Measurements from ENCODE around the gene TCF23. TPM values are rescaled to one million over a fixed set of nuclear protein-coding genes. Genes with fewer than 3 reads are reported as not detected.

TCF23 gene
- total RNA-seq, 1 experiment from 2014 or later: not detected

- H3K36me3 ChIP-seq (ENCODE audit: insufficient read depth, low read length, poor library complexity, severe bottlenecking): peaks cover 90% of the 10 kb centered on the region
Measured at GRCh38 chr2:27204566-27204965, 55.8 kb downstream of the TCF23 start.

DNA sequence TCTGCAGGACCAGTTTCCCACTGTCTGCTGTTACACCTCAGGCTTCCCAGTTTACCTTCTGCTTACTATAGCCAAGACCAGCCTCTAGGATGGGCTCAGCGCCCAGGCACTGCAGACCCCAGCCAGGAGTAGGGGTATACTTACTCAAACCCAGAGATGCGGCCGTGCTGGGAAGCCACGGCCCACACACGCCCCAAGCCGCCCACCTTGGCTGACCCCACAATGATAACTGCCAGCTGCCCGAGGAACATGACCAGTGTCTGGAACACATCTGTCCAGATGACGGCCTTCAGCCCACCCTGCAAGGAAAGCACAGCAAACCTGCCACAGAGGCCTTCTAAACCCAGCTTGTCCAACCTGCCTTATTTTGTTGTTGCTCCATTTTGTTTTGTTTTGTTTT is 56.4 kb downstream of the TCF23 start:
- intact Hi-C loops (cut with micrococcal nuclease; ENCODE audit: unreplicated experiment): no loop called here
- Histone ChIP-seq H3K36me3 (ENCODE audit: insufficient read depth, low read length, poor library complexity, severe bottlenecking) (peaks cover 84% of the 10 kb centered on the region), H3K9me3 (ENCODE audit: low read depth, low read length, poor library complexity, severe bottlenecking) (no peaks in the 10 kb centered on the region), H3K27me3 (replicated peaks; ENCODE audit: insufficient read depth, low read depth, low read length, poor library complexity) (no peaks in the 10 kb centered on the region), H3K4me3 (ENCODE audit: low read depth, low read length, poor library complexity, severe bottlenecking) (no peak overlapping the region), H3K4me1 (ENCODE audit: insufficient read depth, low read length, poor library complexity, severe bottlenecking) (peaks cover 42% of the 10 kb centered on the region), H3K27ac (ENCODE audit: low read depth, low read length, poor library complexity, severe bottlenecking) (peak overlapping the region; percentile 39)
- ChIA-PET POLR2A (ENCODE audit: low non-redundant PET) (no interaction called here), CTCF (no interaction called here)
- TF ChIP-seq, protein P1, sequence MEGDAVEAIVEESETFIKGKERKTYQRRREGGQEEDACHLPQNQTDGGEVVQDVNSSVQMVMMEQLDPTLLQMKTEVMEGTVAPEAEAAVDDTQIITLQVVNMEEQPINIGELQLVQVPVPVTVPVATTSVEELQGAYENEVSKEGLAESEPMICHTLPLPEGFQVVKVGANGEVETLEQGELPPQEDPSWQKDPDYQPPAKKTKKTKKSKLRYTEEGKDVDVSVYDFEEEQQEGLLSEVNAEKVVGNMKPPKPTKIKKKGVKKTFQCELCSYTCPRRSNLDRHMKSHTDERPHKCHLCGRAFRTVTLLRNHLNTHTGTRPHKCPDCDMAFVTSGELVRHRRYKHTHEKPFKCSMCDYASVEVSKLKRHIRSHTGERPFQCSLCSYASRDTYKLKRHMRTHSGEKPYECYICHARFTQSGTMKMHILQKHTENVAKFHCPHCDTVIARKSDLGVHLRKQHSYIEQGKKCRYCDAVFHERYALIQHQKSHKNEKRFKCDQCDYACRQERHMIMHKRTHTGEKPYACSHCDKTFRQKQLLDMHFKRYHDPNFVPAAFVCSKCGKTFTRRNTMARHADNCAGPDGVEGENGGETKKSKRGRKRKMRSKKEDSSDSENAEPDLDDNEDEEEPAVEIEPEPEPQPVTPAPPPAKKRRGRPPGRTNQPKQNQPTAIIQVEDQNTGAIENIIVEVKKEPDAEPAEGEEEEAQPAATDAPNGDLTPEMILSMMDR (conservative IDR thresholded peaks at IDR 0.05; ENCODE audit: low read depth, low read length): no peak
- TF ChIP-seq EZH2 (IDR thresholded peaks at IDR 0.05; ENCODE audit: borderline replicate concordance, low read depth, low read length, poor library complexity, severe bottlenecking): no peak
- no peak for DNase-seq (ENCODE audit: low spot score)
- no TSS peak for BruUV-seq (replicated peaks)

More at GRCh38 chr2:27204566-27204965, 55.8 kb downstream of the TCF23 start:
- TF ChIP-seq, protein P1 (conservative IDR thresholded peaks at IDR 0.05; ENCODE audit: low read depth, low read length): no peak
- no peak for TF ChIP-seq EZH2 (IDR thresholded peaks at IDR 0.05; ENCODE audit: borderline replicate concordance, low read depth, low read length, poor library complexity, severe bottlenecking)
- Histone ChIP-seq H3K4me1 (ENCODE audit: insufficient read depth, low read length, poor library complexity, severe bottlenecking) (peaks cover 37% of the 10 kb centered on the region), H3K9me3 (ENCODE audit: low read depth, low read length, poor library complexity, severe bottlenecking) (no peaks in the 10 kb centered on the region), H3K27me3 (replicated peaks; ENCODE audit: insufficient read depth, low read depth, low read length, poor library complexity) (no peaks in the 10 kb centered on the region), H3K4me3 (ENCODE audit: low read depth, low read length, poor library complexity, severe bottlenecking) (no peak overlapping the region), H3K27ac (ENCODE audit: low read depth, low read length, poor library complexity, severe bottlenecking) (no peak overlapping the region)
- BruUV-seq (replicated peaks): no TSS peak
- POLR2A ChIA-PET (ENCODE audit: low non-redundant PET): no interaction called here
- CTCF ChIA-PET: no interaction called here
- DNase-seq (ENCODE audit: low spot score): no peak
- intact Hi-C loops (cut with micrococcal nuclease; ENCODE audit: unreplicated experiment): no loop called here

DNA sequence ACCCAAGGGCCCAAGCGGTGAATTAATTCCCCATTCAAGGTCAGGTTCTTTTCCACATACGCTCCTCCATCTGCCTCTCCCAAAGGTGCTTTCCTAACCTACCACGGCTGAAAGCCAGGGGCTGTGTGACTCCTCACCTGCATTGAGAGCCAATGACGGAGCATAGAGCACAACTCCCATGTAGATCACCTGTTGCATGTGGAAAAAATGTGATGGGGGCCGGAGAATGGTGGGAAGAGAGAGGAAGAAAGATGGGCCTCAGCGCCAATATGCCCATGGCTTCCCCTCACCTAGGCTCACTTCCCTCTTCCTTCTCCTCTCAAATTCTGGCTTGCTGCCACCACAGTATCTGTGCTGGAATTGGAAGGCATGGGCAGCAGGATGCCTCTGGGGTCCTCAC is 57.5 kb downstream of the TCF23 start:
- no peaks in the 10 kb centered on the region for H3K9me3 ChIP-seq (ENCODE audit: low read depth, low read length, poor library complexity, severe bottlenecking)
- BruUV-seq (replicated peaks): no TSS peak
- H3K4me1 ChIP-seq (ENCODE audit: insufficient read depth, low read length, poor library complexity, severe bottlenecking): peaks cover 42% of the 10 kb centered on the region
- intact Hi-C loops (cut with micrococcal nuclease; ENCODE audit: unreplicated experiment): no loop called here
- POLR2A ChIA-PET (ENCODE audit: low non-redundant PET): no interaction called here
- TF ChIP-seq, protein P1 (conservative IDR thresholded peaks at IDR 0.05; ENCODE audit: low read depth, low read length): no peak
- TF ChIP-seq EZH2 (IDR thresholded peaks at IDR 0.05; ENCODE audit: borderline replicate concordance, low read depth, low read length, poor library complexity, severe bottlenecking): no peak
- H3K36me3 ChIP-seq (ENCODE audit: insufficient read depth, low read length, poor library complexity, severe bottlenecking): peaks cover 72% of the 10 kb centered on the region
- CTCF ChIA-PET: no interaction called here
- H3K4me3 ChIP-seq (ENCODE audit: low read depth, low read length, poor library complexity, severe bottlenecking): peak overlapping the region; percentile 72
- DNase-seq (ENCODE audit: low spot score): no peak
- no peaks in the 10 kb centered on the region for H3K27me3 ChIP-seq (replicated peaks; ENCODE audit: insufficient read depth, low read depth, low read length, poor library complexity)
- H3K27ac ChIP-seq (ENCODE audit: low read depth, low read length, poor library complexity, severe bottlenecking): peak overlapping the region; percentile 39

Other genes with a start within 250 kb of the TCF23 start
- gene MAPRE3, start 178.4 kb upstream of the TCF23 start, total RNA-seq (2021): 8.4 and 9.0 TPM in 2 replicates
- gene TMEM214, start 116.0 kb upstream of the TCF23 start, total RNA-seq (2021): 76.7 and 77.8 TPM in 2 replicates
- 64.1 and 72.8 TPM in 2 replicates for gene AGBL5, start 97.3 kb upstream of the TCF23 start, total RNA-seq (2021)
- gene OST4, start 77.3 kb upstream of the TCF23 start, total RNA-seq (2021): 235 and 237 TPM in 2 replicates
- 31.0 and 46.8 TPM in 2 replicates for gene EMILIN1, start 70.4 kb upstream of the TCF23 start, total RNA-seq (2021)
- gene KHK, start 62.2 kb upstream of the TCF23 start, total RNA-seq (2021): 39.1 and 40.2 TPM in 2 replicates
- 8.4 and 9.4 TPM in 2 replicates for gene CGREF1, start 29.9 kb upstream of the TCF23 start, total RNA-seq (2021)
- gene ABHD1, start 25.2 kb upstream of the TCF23 start, total RNA-seq (2021): 0.22 TPM in 1 of 2 replicates, not detected in the other
- gene PREB, start 14.4 kb upstream of the TCF23 start, total RNA-seq (2021): 52.7 and 53.8 TPM in 2 replicates
- gene PRR30, start 9.6 kb upstream of the TCF23 start, total RNA-seq (2021): not detected in 2 replicates
- 106 and 107 TPM in 2 replicates for gene ATRAID, start 63.0 kb downstream of the TCF23 start, total RNA-seq (2021)
- gene SLC5A6, start 63.3 kb downstream of the TCF23 start, total RNA-seq (2021): 366 and 515 TPM in 2 replicates
- 194 and 210 TPM in 2 replicates for gene CAD, start 68.4 kb downstream of the TCF23 start, total RNA-seq (2021)
- gene SLC30A3, start 114.0 kb downstream of the TCF23 start, total RNA-seq (2021): 45.0 and 45.6 TPM in 2 replicates
- 2.4 and 2.7 TPM in 2 replicates for gene DNAJC5G, start 126.4 kb downstream of the TCF23 start, total RNA-seq (2021)
- gene TRIM54, start 133.4 kb downstream of the TCF23 start, total RNA-seq (2021): 2.2 and 2.8 TPM in 2 replicates
- 0.64 and 0.68 TPM in 2 replicates for gene UCN, start 159.4 kb downstream of the TCF23 start, total RNA-seq (2021)
- gene MPV17, start 174.1 kb downstream of the TCF23 start, total RNA-seq (2021): 63.4 and 66.3 TPM in 2 replicates
- 85.7 and 89.3 TPM in 2 replicates for gene GTF3C2, start 207.8 kb downstream of the TCF23 start, total RNA-seq (2021)
- gene EIF2B4, start 221.3 kb downstream of the TCF23 start, total RNA-seq (2021): 68.8 and 74.7 TPM in 2 replicates
- 109 and 110 TPM in 2 replicates for gene SNX17, start 221.6 kb downstream of the TCF23 start, total RNA-seq (2021)
- gene ZNF513, start 231.7 kb downstream of the TCF23 start, total RNA-seq (2021): 21.3 and 22.3 TPM in 2 replicates

Measured in A673 (cell line).